Rectal smooth muscle tissue (tissue), 1 donor: ENCODE data around the gene RPL19.

Experiments
- H3K27ac ChIP-seq: one replicate; pipeline ENCODE4 v1.7.0; 2013; ENCODE audit warnings: low read depth, low read length, inconsistent platforms
- H3K27me3 ChIP-seq: one replicate; pipeline ENCODE4 v1.7.0; 2013; ENCODE audit warnings: low read length; ENCODE audit not compliant: control insufficient read depth, insufficient read depth
- H3K36me3 ChIP-seq: one replicate; pipeline ENCODE4 v1.7.0; 2013; ENCODE audit warnings: low read length; ENCODE audit not compliant: control insufficient read depth, insufficient read depth
- H3K4me1 ChIP-seq: one replicate; pipeline ENCODE4 v1.7.0; 2013; ENCODE audit warnings: low read length; ENCODE audit not compliant: control insufficient read depth, insufficient read depth
- H3K4me3 ChIP-seq: one replicate; pipeline ENCODE4 v1.7.0; 2013; ENCODE audit warnings: low read length
- H3K9ac ChIP-seq: one replicate; pipeline ENCODE4 v1.7.0; 2013; ENCODE audit warnings: low read length

Gene RPL19

DNA sequence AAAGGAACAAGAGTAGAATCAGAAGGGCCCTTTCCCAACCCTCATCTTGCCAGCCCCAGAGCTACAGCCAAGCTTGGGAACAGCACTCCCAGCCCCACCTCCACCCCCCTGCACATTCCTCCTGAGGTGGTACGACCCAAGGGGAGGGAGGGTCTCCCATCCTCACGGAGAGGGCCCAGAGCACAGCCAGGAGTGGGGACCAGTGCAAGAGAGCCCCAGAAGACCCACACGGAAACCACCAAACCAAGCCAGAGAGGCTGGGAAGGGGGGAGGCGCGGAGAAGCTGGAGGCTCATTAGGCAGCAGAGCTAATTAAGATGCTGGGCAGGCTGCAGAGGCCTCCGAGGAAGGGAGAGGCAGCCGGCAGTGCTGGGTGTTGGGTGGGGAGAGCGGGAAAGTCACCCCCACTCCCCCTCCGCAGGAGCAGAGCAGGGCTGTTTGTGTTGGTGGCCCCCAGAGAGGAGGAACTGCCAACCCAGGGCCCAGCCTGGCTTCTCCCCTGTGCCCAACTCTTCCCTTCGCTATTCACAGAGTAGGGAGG is 5.0 kb upstream of the RPL19 start:
- H3K4me3 ChIP-seq: no peak overlapping the region
- H3K27me3 ChIP-seq: no peaks in the 10 kb centered on the region
- H3K27ac ChIP-seq: no peak overlapping the region
- H3K36me3 ChIP-seq: peaks cover 18% of the 10 kb centered on the region
- no peak overlapping the region for H3K9ac ChIP-seq
- peaks cover 3% of the 10 kb centered on the region for H3K4me1 ChIP-seq

DNA sequence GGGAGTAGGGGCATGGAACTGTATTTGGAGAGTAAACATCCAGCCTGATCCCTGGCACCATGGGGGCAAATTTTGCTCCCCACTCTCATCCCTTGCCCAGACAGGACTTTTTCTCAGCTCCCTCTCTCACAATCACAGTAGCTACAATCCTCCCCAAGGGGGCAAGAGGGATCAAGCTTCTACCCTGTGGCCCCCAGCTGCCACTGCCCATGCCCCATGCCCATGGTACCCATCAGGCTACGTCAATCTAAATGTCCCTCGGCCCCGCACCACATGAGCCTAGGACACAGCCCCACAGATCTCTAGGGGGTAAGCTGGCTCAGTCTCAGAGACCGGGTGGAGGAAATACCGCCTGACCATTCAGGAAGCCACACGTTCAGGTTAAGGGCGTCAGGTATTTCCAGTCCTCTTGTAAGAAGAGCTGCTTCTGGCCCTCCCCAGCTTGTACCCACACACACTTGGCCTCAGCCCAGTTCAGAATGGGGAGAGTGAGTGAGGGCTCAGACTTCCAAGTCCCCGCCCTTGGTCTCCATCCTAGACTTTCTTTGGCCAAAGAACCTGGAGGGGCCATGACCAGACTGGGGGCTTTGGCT is 4.4 kb upstream of the RPL19 start:
- peak overlapping the region; percentile 2 for H3K4me3 ChIP-seq
- peaks cover 4% of the 10 kb centered on the region for H3K4me1 ChIP-seq
- H3K27ac ChIP-seq: no peak overlapping the region
- no peak overlapping the region for H3K9ac ChIP-seq
- no peaks in the 10 kb centered on the region for H3K27me3 ChIP-seq
- H3K36me3 ChIP-seq: peaks cover 18% of the 10 kb centered on the region

DNA sequence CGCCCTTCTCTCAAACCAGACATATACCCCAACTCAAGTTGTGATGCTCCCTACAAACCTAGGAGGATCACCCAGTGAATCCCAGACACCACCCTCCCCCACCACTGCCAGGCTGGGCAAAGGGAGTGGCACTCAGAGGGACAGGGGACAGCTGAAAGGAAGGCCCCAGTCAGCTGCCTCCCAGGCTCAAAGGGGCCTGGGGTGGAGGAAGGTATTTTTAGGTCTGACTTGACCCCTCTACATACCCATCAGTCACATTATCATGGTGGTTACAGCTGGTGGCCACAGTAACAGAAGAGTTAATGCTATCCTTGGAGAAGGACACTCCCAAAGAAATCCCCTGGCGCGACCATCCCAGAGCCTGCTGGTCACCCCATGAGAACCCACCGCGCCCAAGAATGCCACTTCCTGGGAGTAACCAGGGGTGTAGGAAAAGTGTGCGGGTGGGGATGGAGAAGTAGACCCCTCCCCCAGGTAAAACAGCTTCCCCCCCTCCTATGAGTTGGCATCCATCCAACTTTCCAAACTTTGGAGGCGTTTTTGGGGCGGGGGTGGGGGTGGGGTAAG is 3.8 kb upstream of the RPL19 start:
- Histone ChIP-seq H3K4me1 (peaks cover 11% of the 10 kb centered on the region), H3K9ac (no peak overlapping the region), H3K27ac (no peak overlapping the region)

GRCh38 chr17:39196808-39197291 is 3.2 kb upstream of the RPL19 start:
- Histone ChIP-seq H3K4me1 (peaks cover 12% of the 10 kb centered on the region), H3K27ac (peak overlapping the region; percentile 75), H3K27me3 (no peaks in the 10 kb centered on the region), H3K4me3 (peak overlapping the region; percentile 69), H3K9ac (peak overlapping the region; percentile 46), H3K36me3 (peaks cover 20% of the 10 kb centered on the region)

More for the DNA sequence above, 3.8 kb upstream of the RPL19 start:
- peaks cover 20% of the 10 kb centered on the region for H3K36me3 ChIP-seq
- peak overlapping the region; percentile 53 for H3K4me3 ChIP-seq
- H3K27me3 ChIP-seq: no peaks in the 10 kb centered on the region

GRCh38 chr17:39197380-39198185 is 2.5 kb upstream of the RPL19 start, which contains the start of gene CACNB1:
CACNB1 (minus strand) TSS chr17:39197669; CDS start chr17:39197495, 174 bp downstream.
- Histone ChIP-seq H3K9ac (peak within 1 kb of the TSS; percentile 46), H3K27ac (peak within 1 kb of the TSS; percentile 75), H3K36me3 (peaks cover 21% of the 10 kb centered on the region), H3K27me3 (no peaks in the 10 kb centered on the region), H3K4me3 (peak within 1 kb of the TSS; percentile 69), H3K4me1 (peaks cover 12% of the 10 kb centered on the region)

DNA sequence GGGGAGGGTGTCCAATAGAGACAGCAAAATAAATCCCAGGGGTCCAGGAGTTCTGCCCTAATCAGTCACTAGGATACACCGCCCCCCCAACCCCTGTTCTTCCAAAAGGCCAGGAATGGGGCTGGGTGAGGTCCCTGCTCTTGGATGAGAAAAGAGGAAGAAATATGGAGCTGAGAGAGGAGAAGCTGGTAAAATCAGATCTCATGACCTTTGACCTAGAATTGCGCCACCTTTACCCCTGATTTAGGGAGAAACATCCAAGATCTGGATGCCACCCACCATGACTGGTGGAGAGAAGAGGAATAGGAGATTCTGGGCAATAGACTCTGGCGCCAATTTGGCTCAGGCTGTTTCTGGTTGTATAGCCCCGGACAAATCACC is 1.9 kb upstream of the RPL19 start:
- H3K27ac ChIP-seq: peak overlapping the region; percentile 75
- peaks cover 21% of the 10 kb centered on the region for H3K36me3 ChIP-seq
- H3K4me3 ChIP-seq: peak overlapping the region; percentile 69
- peaks cover 12% of the 10 kb centered on the region for H3K4me1 ChIP-seq
- H3K27me3 ChIP-seq: no peaks in the 10 kb centered on the region
- H3K9ac ChIP-seq: no peak overlapping the region

DNA sequence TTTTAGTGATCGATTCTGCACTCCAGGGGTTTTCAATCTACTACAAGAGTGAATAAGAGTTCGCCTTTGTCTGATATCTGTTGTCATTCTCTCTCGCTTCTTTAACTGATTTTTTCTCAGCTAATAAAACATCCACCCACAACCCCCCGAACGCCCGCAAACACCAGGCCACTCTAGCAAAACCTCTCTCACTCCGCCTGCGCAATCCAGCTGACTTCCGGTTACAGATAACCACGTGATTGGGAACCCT is 338 bp upstream of the RPL19 start:
- H3K4me1 ChIP-seq: peaks cover 12% of the 10 kb centered on the region
- peak overlapping the region; percentile 99 for H3K27ac ChIP-seq

DNA sequence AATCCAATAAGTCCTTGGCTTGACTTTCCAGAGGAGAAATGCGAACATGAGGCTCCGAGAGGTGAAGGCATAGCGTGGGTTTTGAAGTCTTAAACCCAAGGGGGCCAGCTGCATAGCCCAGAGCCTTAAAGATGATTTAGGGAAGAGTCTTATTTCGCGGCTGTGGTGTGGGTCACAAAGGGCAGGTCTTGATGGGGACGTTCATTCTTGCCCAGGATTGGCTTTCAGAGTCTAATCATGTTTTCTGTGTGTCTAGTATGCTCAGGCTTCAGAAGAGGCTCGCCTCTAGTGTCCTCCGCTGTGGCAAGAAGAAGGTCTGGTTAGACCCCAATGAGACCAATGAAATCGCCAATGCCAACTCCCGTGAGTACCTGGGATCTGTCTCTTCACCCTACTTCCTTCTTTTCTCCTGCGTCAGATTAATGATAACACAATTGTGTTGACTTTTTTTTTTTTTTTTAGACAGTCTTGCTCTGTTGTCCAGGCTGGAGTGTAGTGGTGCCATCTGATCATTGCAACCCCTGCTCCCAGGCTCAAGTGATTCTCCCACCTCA is 951 bp downstream of the RPL19 start:
- no peaks in the 10 kb centered on the region for H3K27me3 ChIP-seq
- peaks cover 32% of the 10 kb centered on the region for H3K36me3 ChIP-seq
- H3K4me1 ChIP-seq: peaks cover 12% of the 10 kb centered on the region
- peak overlapping the region; percentile 98 for H3K9ac ChIP-seq
- peak overlapping the region; percentile 99 for H3K27ac ChIP-seq
- peak overlapping the region; percentile 100 for H3K4me3 ChIP-seq

More for the DNA sequence above, 338 bp upstream of the RPL19 start:
- Histone ChIP-seq H3K4me3 (peak overlapping the region; percentile 65), H3K36me3 (peaks cover 28% of the 10 kb centered on the region), H3K9ac (peak overlapping the region; percentile 58), H3K27me3 (no peaks in the 10 kb centered on the region)

GRCh38 chr17:39204245-39204644 is 4.2 kb downstream of the RPL19 start:
- peaks cover 32% of the 10 kb centered on the region for H3K36me3 ChIP-seq

DNA sequence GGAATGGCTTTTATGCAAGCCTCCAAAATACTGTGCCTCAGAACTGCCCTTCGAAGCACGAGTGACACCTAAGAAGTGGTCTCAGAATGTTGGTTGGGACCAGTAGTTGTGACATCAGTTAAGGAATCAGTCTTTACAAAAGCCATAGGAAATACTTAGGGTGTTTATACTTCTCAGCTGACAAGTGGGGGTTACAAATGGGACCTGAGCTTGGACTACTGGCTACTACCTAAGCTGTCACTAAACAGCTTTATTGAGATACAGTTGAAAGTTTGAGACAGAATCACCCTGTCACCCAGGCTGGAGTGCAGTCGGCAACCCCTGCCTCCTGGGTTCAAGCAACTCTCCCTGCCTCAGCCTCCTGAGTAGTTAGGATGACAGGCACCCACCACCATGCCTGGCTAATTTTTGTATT is 5.0 kb downstream of the RPL19 start:
- Histone ChIP-seq H3K27me3 (no peaks in the 10 kb centered on the region), H3K36me3 (peaks cover 32% of the 10 kb centered on the region), H3K9ac (no peak overlapping the region), H3K27ac (no peak overlapping the region), H3K4me3 (no peak overlapping the region), H3K4me1 (peaks cover 14% of the 10 kb centered on the region)

More at GRCh38 chr17:39204245-39204644, 4.2 kb downstream of the RPL19 start:
- H3K9ac ChIP-seq: no peak overlapping the region
- H3K27ac ChIP-seq: no peak overlapping the region
- no peak overlapping the region for H3K4me3 ChIP-seq
- H3K4me1 ChIP-seq: peaks cover 11% of the 10 kb centered on the region
- no peaks in the 10 kb centered on the region for H3K27me3 ChIP-seq

- peaks cover 6% of the 10 kb centered on the region for H3K4me1 ChIP-seq
- no peak overlapping the region for H3K9ac ChIP-seq
- H3K4me3 ChIP-seq: no peak overlapping the region
- peaks cover 17% of the 10 kb centered on the region for H3K36me3 ChIP-seq
- no peaks in the 10 kb centered on the region for H3K27me3 ChIP-seq
- H3K27ac ChIP-seq: no peak overlapping the region
Measured at GRCh38 chr17:39208136-39208535, 8.1 kb downstream of the RPL19 start.

- H3K4me1 ChIP-seq: peaks cover 6% of the 10 kb centered on the region
- no peak overlapping the region for H3K9ac ChIP-seq
- no peaks in the 10 kb centered on the region for H3K27me3 ChIP-seq
- peaks cover 12% of the 10 kb centered on the region for H3K36me3 ChIP-seq
- H3K4me3 ChIP-seq: peak overlapping the region; percentile 54
- no peak overlapping the region for H3K27ac ChIP-seq
Measured at GRCh38 chr17:39208893-39209292, 8.8 kb downstream of the RPL19 start.
